HG02571 (cell line): Measurements from ENCODE around the gene STAT4.

ENCODE experiments used
- ATAC-seq: cut with Tn5 transposase; IDR thresholded peaks from one replicate; pipeline ENCODE4 v1.9.1; 2021; ENCODE audit warnings: mild to moderate bottlenecking, moderate library complexity; ENCODE audit not compliant: unreplicated experiment

STAT4 gene

GRCh38 chr2:191086706-191087105 is 64.1 kb downstream of the STAT4 start:
- no peak for ATAC-seq

- no peak for ATAC-seq
These were observed 67.3 kb downstream of the STAT4 start for GRCh38 chr2:191083540-191083939.

- no peak for ATAC-seq
These were observed 68.5 kb downstream of the STAT4 start for GRCh38 chr2:191082321-191082720.

GRCh38 chr2:191081411-191082155 is 69.2 kb downstream of the STAT4 start:
- ATAC-seq: no peak

- no peak for ATAC-seq
These were observed 72.5 kb downstream of the STAT4 start for GRCh38 chr2:191078165-191078867.

- no peak for ATAC-seq
These were observed 80.5 kb downstream of the STAT4 start for GRCh38 chr2:191070276-191070675.

- no peak for ATAC-seq
These were observed 81.2 kb downstream of the STAT4 start for GRCh38 chr2:191069606-191070005.

- ATAC-seq: no peak
These were observed 83.9 kb downstream of the STAT4 start for GRCh38 chr2:191066919-191067233.

GRCh38 chr2:191066197-191066918 is 84.4 kb downstream of the STAT4 start:
- no peak for ATAC-seq

GRCh38 chr2:191065785-191066184 is 85.0 kb downstream of the STAT4 start:
- ATAC-seq: no peak

GRCh38 chr2:191064590-191064989 is 86.2 kb downstream of the STAT4 start:
- no peak for ATAC-seq

- no peak for ATAC-seq
These were observed 87.2 kb downstream of the STAT4 start for GRCh38 chr2:191063584-191063983.

GRCh38 chr2:191061381-191061980 is 89.3 kb downstream of the STAT4 start:
- ATAC-seq: no peak

- no peak for ATAC-seq
These were observed 91.5 kb downstream of the STAT4 start for GRCh38 chr2:191059308-191059707.

GRCh38 chr2:191056228-191056627 is 94.6 kb downstream of the STAT4 start:
- no peak for ATAC-seq

- no peak for ATAC-seq
These were observed 97.5 kb downstream of the STAT4 start for GRCh38 chr2:191053256-191053655.

- no peak for ATAC-seq
These were observed 98.7 kb downstream of the STAT4 start for GRCh38 chr2:191051825-191052778.

- no peak for ATAC-seq
These were observed 99.6 kb downstream of the STAT4 start for GRCh38 chr2:191051177-191051576.

- no peak for ATAC-seq
These were observed 100.2 kb downstream of the STAT4 start for GRCh38 chr2:191050640-191050987.
